ELR (cell line): ENCODE results near the gene ANKLE2.
A peak's percentile ranks its signal among the peaks of the same experiment; 100 is the strongest.
"Not testable (repeated sequence)": the region's sequence is repeated elsewhere in the genome, so short reads cannot be mapped to it uniquely, and the experiment has no call there.

Source experiments
- DNase-seq: peaks from one replicate; pipeline ENCODE4 v3.0.0-alpha.2; 2015; ENCODE audit warnings: low read depth

Gene ANKLE2

DNA sequence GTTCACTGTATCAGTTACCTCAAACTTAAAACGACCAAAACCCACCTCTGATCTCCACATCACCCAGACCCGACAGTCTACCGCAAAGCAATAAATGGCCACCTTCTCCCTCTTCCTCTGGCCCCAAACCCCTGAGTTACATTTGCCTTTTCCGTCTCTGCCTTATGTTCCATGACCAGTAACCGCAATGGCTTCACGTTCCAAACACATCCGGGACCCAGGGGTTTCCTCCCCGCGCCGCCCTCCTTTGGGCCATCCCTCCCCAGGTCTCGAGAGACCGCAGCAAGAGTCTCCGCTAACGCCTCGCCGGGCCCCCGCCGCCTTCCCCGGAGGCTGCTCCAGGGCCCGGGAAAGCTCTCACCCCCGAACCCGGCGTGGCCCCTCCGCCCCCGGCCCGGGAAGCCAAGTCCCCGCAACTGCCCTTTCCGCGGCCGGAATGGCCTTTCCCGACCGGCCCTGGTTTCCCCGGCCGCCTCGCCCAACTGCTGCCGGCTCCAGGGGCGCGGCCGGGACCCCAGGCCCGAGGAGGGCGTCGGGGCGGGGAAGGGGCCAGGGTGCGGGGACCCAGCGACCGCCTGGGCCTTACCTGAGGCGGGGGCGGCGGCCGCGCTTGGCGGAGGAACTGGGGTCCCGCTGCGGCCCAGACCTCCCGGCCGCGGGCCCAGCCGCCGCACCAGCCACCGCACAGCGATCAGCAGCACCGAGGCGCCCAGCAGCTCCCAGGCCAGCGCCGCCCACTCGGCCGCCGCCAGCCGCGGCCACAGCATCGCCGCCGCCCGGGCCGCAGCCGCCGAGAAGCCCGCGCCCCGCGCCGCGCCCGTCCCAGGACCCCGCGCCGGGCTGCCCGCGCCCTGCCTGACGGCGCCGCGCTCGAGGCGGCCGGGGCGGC, at the start of gene ANKLE2:
Gene ANKLE2, minus strand, starts transcription at position 801 of the 889 bp plus-strand sequence. Its CDS starts 34 bp downstream, at position 767.
- peak; percentile 84 for DNase-seq

GRCh38 chr12:132809391-132809790, 47.8 kb upstream of the ANKLE2 start:
- peak; percentile 44 for DNase-seq

DNA sequence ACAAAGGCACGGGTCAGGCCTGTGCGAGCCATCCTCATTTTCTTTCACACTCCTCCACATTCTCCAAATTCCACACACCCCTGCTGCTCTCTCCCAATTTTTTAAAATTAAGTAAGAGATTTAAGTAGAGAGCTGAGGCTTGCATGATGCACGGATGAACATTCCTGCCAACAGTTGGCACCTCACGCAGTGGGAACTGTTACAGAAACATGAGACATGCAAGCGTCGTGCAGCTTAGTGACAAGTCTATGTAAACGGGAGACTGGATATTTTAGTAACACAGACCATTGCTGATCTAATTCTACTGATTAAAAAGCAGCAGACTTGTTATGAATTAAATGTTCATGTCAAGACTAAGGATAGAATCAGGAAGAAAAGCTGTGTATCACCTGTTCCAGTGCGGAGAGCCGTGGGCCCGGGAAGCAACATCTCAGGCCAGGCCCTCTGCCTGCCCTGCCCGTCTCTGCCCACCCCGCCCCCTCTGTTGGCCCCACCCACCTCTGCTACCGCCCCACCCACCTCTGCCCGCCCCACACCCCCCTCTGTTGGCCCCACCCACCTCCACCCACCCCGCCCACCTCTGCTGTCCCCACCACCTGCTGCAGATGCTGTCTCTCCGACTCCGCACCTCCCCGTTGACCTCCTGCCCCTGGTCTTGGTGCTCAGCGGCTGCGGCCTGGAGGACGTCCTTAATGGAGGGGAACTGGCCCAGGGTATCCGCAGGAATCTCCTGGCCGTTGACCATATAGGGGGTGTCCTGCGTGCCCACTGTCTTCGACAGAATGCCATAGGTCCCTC, 45.9 kb upstream of the ANKLE2 start:
- no peak for DNase-seq

DNA sequence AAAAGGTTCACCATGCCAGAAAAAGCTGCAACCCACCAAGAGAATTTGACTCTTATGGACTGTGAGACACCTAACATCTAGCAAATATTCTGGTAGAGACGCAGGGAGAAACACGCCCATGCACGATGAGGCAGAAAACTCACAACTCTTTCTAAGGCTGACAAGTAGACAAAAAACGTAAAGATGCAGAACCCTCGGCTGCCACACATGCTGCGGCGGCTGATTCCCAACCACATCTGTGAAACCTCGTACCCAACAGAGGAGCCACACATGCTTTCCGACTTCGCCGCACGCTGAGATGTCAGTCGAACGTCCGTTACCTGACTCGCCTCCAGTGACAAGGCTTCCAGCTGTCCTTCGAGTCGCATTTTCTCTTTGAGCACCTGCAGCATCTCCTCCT, 45.2 kb upstream of the ANKLE2 start:
- DNase-seq, result no peak

- no peak for DNase-seq
Measured at GRCh38 chr12:132804426-132804861, 42.8 kb upstream of the ANKLE2 start.

DNA sequence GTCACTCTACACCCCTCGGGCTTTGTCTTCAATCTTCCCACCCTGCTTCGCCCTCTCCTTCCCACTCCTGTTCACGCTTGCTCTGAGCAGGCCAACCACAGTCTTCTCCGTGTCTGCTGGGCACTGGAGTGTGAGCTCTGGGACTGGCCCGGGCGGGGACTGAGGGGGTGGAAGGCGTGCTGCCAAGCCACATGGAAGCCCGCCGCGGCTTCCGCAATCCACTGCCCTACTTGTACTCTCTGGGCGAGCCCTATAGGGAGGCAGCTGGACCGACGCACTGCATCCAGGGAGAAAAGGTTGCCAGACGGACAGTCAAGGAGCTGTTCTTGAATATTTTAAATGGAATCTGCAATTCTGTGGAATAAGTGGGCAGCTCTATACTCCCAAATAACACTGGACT, 42.3 kb upstream of the ANKLE2 start:
- no peak for DNase-seq

GRCh38 chr12:132803125-132803524, 41.5 kb upstream of the ANKLE2 start:
- DNase-seq, result no peak

- no peak for DNase-seq
Measured at GRCh38 chr12:132801741-132802140, 40.1 kb upstream of the ANKLE2 start.

DNA sequence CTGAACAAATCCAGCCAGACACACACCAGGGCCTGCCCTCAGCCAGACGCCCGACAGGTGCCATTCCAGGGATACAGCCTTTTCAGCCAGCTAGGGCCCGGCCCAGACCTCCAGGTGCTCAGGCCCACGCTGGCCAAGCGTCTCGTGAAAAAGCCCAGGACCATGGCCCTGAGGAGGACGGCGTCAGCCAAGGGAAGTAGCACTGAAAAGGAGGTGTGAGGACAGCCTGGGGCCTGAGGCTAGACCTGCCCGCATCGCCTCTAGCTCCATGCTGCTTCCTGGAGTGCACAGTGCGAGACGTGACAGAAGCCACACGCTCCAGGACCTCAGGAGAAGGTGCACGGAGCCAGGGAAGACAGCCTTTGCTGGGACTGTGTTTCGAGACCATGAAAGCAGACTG, 37.2 kb upstream of the ANKLE2 start:
- DNase-seq, result no peak

GRCh38 chr12:132797820-132798570, 36.4 kb upstream of the ANKLE2 start:
- no peak for DNase-seq

GRCh38 chr12:132795847-132796246, 34.2 kb upstream of the ANKLE2 start:
- no peak for DNase-seq

DNA sequence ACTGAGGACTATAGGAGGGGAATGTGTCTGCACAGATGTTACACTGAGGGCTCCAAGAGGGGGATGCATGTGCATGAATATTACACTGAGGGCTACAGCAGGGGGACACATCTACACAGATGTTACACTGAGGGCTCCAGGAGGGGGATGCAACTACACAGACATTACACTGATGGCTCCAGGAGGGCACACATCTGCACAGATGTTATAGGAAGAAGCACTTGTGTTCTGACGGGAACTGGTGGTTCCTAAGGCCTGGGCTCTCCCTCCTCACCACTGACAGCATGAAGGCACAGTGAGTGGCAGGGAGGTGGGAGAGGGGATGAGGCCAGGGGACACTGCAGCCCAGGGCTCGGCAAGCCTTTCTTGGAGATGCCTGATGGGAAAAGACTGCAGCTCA, 30.3 kb upstream of the ANKLE2 start:
- not testable (repeated sequence) for DNase-seq

- no peak for DNase-seq
Measured at GRCh38 chr12:132789099-132789471, 27.5 kb upstream of the ANKLE2 start.

GRCh38 chr12:132788375-132789098, 26.9 kb upstream of the ANKLE2 start:
- peak; percentile 18 for DNase-seq

DNA sequence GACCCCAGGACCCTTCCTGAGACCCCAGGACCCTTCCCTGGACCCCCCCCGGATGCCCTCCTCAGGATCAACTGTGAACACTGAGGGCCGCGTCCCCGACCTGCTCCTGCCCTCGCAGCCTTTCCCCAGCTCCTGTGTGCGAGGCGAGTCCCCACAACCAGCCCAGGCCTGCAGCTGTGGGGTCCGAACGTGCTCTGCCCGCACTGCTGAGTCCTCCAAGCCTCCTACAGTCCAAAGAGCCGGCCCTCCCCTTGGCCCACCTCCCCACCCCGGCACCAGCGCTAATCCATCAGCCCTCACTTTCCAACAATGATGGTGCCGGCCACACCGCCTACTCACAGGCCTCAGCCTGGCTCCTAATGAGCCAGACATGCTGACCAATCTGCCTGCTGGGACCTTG, 26.2 kb upstream of the ANKLE2 start:
- DNase-seq, result no peak

- no peak for DNase-seq
Measured at GRCh38 chr12:132786192-132786591, 24.6 kb upstream of the ANKLE2 start.

DNA sequence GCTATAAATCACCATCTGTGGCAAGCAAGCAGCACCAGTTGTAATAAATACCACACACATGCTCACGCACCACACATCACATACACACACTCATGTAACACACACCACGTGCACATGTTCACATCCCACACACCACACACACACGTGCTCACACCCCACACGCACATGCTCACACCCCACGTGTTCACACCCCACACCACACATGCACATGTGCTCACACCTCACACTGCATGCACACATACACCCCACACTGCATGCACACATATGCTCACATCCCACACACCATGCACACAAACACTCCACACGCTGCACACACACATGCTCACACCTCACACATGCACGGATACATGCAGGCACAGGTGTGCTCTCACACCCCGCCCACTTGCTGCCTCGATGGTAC, 22.9 kb upstream of the ANKLE2 start:
- DNase-seq, result no peak

- no peak for DNase-seq
Measured at GRCh38 chr12:132783917-132784531, 22.4 kb upstream of the ANKLE2 start.

DNA sequence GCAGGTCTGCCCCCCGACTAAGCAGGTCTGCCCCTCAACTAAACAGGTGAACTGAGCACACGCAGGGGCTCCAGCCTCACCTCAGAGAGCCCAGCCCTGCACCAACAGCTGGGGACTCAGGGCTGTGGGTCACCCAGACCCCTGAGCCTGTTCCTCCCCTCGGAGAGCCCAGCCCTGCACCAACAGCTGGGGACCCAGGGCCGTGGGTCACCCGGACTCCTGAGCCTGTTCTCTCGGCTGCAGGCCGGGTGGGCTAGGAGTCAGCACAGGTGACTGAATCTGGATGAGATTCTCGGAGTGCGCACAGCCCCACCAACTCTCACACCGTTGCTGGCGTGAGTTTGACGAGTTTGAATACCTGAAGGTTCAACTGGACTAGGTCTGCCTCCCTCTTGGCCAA, 20.3 kb upstream of the ANKLE2 start:
- no peak for DNase-seq

GRCh38 chr12:132779781-132780353, 18.2 kb upstream of the ANKLE2 start:
- no peak for DNase-seq

- DNase-seq, result no peak
Measured at GRCh38 chr12:132777614-132778013, 16.0 kb upstream of the ANKLE2 start.
